Activated CD8-positive, alpha-beta memory T cell treated with anti-CD3 and anti-CD28 coated beads, Interleukin-2, amount 50 U/mL, for 4 hours (primary cell): Measurements from ENCODE around the gene KCNS3.

ENCODE experiments used
- DNase-seq: peaks from one replicate; pipeline ENCODE4 v3.0.0-alpha.2; 2020

The KCNS3 gene

GRCh38 chr2:17878281-17879136 lies at the start of gene KCNS3:
TSS of gene KCNS3 (plus strand) at chr2:17878667. CDS start at chr2:17931009, 52,342 bp downstream.
- no peak for DNase-seq

- no peak for DNase-seq
These were observed 48.1 kb upstream of the KCNS3 start for GRCh38 chr2:17830053-17831034.

GRCh38 chr2:17835516-17835915 lies 43.0 kb upstream of the KCNS3 start:
- no peak for DNase-seq

- no peak for DNase-seq
These were observed 38.5 kb upstream of the KCNS3 start for GRCh38 chr2:17839959-17840358.

GRCh38 chr2:17843457-17843856 lies 35.0 kb upstream of the KCNS3 start:
- no peak for DNase-seq

GRCh38 chr2:17845806-17846205 lies 32.7 kb upstream of the KCNS3 start:
- no peak for DNase-seq

GRCh38 chr2:17846676-17847075 lies 31.8 kb upstream of the KCNS3 start:
- no peak for DNase-seq

- no peak for DNase-seq
These were observed 31.2 kb upstream of the KCNS3 start for GRCh38 chr2:17847236-17847635.

- DNase-seq: no peak
These were observed 29.2 kb upstream of the KCNS3 start for GRCh38 chr2:17849275-17849674.

GRCh38 chr2:17850151-17850550 lies 28.3 kb upstream of the KCNS3 start:
- DNase-seq: no peak

- no peak for DNase-seq
These were observed 26.5 kb upstream of the KCNS3 start for GRCh38 chr2:17851731-17852585.

- DNase-seq: no peak
These were observed 24.7 kb upstream of the KCNS3 start for GRCh38 chr2:17853799-17854198.

GRCh38 chr2:17857021-17857420 lies 21.4 kb upstream of the KCNS3 start:
- no peak for DNase-seq

GRCh38 chr2:17858064-17858463 lies 20.4 kb upstream of the KCNS3 start:
- DNase-seq: no peak

GRCh38 chr2:17863539-17863938 lies 14.9 kb upstream of the KCNS3 start:
- DNase-seq: no peak

GRCh38 chr2:17864676-17865075 lies 13.8 kb upstream of the KCNS3 start:
- DNase-seq: no peak

GRCh38 chr2:17867133-17867532 lies 11.3 kb upstream of the KCNS3 start:
- no peak for DNase-seq

GRCh38 chr2:17869128-17869527 lies 9.3 kb upstream of the KCNS3 start:
- no peak for DNase-seq

- no peak for DNase-seq
These were observed 6.8 kb upstream of the KCNS3 start for GRCh38 chr2:17871639-17872038.

- no peak for DNase-seq
These were observed 5.4 kb upstream of the KCNS3 start for GRCh38 chr2:17873021-17873420.

- no peak for DNase-seq
These were observed 1.9 kb upstream of the KCNS3 start for GRCh38 chr2:17876590-17876989.

- no peak for DNase-seq
These were observed 621 bp upstream of the KCNS3 start for GRCh38 chr2:17877811-17878280.
